OCI-LY3 (cell line): ENCODE measurements around the gene SFT2D1.

Source experiments
- EZH2phosphoT487 ChIP-seq: fragments of 200-600 bp; shearing (Covaris generic); IDR thresholded peaks from 2 replicates; pipeline ENCODE4 v1.6.1; 2018; ENCODE audit warnings: antibody characterized with exemption, mixed run types, low read depth
- TF ChIP-seq, protein P1 (sequence below): fragments of 200-600, 300-600 bp; sonication (generic); IDR thresholded peaks from 2 replicates; pipeline ENCODE4 v1.5.1; 2014; ENCODE audit warnings: antibody characterized with exemption, low read length, low read depth

DNA sequence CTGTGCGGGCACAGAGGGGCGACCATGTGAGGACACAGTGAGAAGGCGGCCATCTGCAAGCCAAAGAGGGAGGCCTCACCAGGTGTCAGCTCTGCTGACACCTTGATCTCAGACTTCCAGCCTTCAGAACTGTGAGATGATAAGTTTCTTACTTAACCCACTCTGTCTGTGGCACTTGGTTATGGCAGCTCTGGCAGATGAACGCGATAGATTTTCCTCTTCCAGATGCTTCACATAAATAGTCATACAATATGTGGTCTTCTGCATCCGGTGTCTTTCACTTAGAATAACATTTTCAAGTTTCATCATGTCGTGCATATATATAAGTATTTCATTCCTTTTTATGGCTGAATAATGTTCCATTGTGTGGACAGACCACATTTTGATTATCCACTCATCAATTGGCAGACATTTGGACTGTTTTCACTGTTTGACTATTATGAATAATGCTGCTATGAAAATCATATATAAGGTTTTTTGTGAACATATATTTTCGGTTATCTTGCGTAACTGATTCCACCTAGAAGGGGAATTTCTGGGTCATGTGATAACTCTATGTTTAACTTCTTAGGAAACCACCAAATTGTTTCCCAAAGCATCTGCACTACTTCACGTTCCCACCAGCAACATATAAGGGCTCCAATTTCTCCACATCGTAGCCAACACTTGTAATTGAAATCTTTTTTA, 64.3 kb downstream of the SFT2D1 start:
- TF ChIP-seq, protein P1, sequence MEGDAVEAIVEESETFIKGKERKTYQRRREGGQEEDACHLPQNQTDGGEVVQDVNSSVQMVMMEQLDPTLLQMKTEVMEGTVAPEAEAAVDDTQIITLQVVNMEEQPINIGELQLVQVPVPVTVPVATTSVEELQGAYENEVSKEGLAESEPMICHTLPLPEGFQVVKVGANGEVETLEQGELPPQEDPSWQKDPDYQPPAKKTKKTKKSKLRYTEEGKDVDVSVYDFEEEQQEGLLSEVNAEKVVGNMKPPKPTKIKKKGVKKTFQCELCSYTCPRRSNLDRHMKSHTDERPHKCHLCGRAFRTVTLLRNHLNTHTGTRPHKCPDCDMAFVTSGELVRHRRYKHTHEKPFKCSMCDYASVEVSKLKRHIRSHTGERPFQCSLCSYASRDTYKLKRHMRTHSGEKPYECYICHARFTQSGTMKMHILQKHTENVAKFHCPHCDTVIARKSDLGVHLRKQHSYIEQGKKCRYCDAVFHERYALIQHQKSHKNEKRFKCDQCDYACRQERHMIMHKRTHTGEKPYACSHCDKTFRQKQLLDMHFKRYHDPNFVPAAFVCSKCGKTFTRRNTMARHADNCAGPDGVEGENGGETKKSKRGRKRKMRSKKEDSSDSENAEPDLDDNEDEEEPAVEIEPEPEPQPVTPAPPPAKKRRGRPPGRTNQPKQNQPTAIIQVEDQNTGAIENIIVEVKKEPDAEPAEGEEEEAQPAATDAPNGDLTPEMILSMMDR: no peak
- TF ChIP-seq EZH2phosphoT487: no peak
